Gastroesophageal sphincter (tissue), 4 donors: Measurements from ENCODE around the gene RFNG. TPM values are rescaled to one million over a fixed set of nuclear protein-coding genes. Genes with fewer than 3 reads are reported as not detected.

Source experiments
- ATAC-seq: fragments of 150-250 bp; one replicate; pipeline ENCODE4 v1.9.1; 2016; ENCODE audit warnings: mild to moderate bottlenecking, moderate library complexity
- H3K27ac ChIP-seq, 4 donors: fragments of 200-600 bp; sonication (generic) in 3 of 4; 1 replicate in 3 of 4; 2 replicates in 1 of 4; pipeline ENCODE4 v1.5.1; 2016 to 2019
- H3K27me3 ChIP-seq: fragments of 200-600 bp; sonication (generic); one replicate; pipeline ENCODE4 v1.5.1; 2019
- H3K36me3 ChIP-seq, 2 donors: fragments of 200-600 bp; sonication (generic); one replicate each; pipeline ENCODE4 v1.5.1; 2019; ENCODE audit warnings: control low read depth in 1 of 2
- H3K4me1 ChIP-seq, 3 donors: fragments of 200-600 bp; sonication (generic); 1 replicate in 2 of 3; 2 replicates in 1 of 3; pipeline ENCODE4 v1.5.1; 2016 to 2019; ENCODE audit warnings: control low read depth in 2 of 3
- H3K4me3 ChIP-seq, 2 donors: fragments of 200-600 bp; sonication (generic); one replicate each; pipeline ENCODE4 v1.5.1; 2019; ENCODE audit warnings: mild to moderate bottlenecking in 1 of 2, moderate library complexity in 1 of 2
- H3K9me3 ChIP-seq, 3 donors: fragments of 200-600 bp; sonication (generic); one replicate each; pipeline ENCODE4 v1.5.1; 2017 to 2019; ENCODE audit warnings: control low read depth in 2 of 3
- EP300 ChIP-seq: sonication (generic); formaldehyde crosslinking; IDR thresholded peaks from one replicate; pipeline ENCODE4 v1.6.1; 2017; ENCODE audit warnings: antibody characterized with exemption, mild to moderate bottlenecking
- POLR2A ChIP-seq, 2 donors: fragments of 450-650 bp; IDR thresholded peaks; one replicate each; pipeline ENCODE4 v1.6.1; 2017; ENCODE audit warnings: antibody characterized with exemption in 2 of 2, mild to moderate bottlenecking in 2 of 2, moderate library complexity in 1 of 2
- POLR2AphosphoS5 ChIP-seq: sonication (generic); formaldehyde crosslinking; IDR thresholded peaks from one replicate; pipeline ENCODE4 v1.6.1; 2017; ENCODE audit warnings: antibody characterized with exemption
- WGBS, 2 donors: methylation state at CpG; one replicate each; pipeline ENCODE4 v1.1.5; 2018; ENCODE audit warnings: low coverage in 1 of 2; 5-methylcytosine and 5-hydroxymethylcytosine counted together
- total RNA-seq, 4 donors: library from RNA; depleted of rRNA; stranded (reverse); fragments of >200 nt; gene quantifications; one replicate each; pipeline ENCODE4 v1.1.0, GENCODE V29; 2016
- TF ChIP-seq, protein P1 (sequence below), 4 experiments: fragments of 200-600 bp in 2 of 4; fragments of 450-650 bp in 2 of 4; sonication (generic) in 1 of 4; IDR thresholded peaks; one replicate each; pipeline ENCODE4 v1.5.1; 2017 to 2019; ENCODE audit warnings: antibody characterized with exemption in 4 of 4, mild to moderate bottlenecking in 2 of 4, moderate library complexity in 2 of 4

Gene RFNG
- total RNA-seq, 4 donors from 2014 or later: 28.8 to 48.2 (median 34.3) TPM

DNA sequence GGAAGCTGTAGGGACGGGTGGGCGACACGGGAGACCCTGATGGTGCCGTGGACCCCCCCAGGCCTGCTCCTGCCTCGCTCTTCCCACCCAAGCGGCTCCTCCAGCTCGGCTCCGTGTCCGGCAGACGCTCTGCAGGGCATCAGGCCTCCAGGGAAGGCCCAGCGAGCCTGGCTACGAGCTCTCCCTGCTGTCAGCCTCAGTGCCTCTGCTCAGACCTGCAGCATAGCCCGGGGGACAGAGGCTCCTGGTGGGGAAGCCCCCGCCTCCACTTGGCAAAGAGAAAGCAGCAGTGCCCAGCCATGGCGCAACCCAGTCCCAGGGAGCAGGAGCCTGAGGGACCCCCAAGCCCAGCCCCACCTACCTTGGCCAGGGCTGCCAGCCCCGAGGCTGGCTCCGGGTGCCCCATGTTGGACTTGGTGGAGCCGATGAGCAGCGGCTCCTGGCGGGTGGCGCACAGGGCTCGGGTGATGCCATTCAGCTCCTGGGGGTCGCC, 40.5 kb upstream of the RFNG start:
- ATAC-seq: no peak
- WGBS, 2 donors: 93% methylated on average over 5 of the region's 23 CpGs; no CpG with 5 or more reads in 1 of the 2 donors
- Histone ChIP-seq H3K9me3 (no peaks in the 10 kb centered on the region), H3K27me3 (no peaks in the 10 kb centered on the region), H3K4me3 (no peak overlapping the region), H3K27ac (no peak overlapping the region), H3K36me3 (peaks cover 0 to 91% of the 10 kb centered on the region in 2 donors), H3K4me1 (peaks cover 0 to 18% (median 9%) of the 10 kb centered on the region in 3 donors)
- TF ChIP-seq EP300 (no peak), POLR2A (IDR thresholded peaks at IDR 0.05) (no peak), POLR2AphosphoS5 (no peak)
- TF ChIP-seq, protein P1, sequence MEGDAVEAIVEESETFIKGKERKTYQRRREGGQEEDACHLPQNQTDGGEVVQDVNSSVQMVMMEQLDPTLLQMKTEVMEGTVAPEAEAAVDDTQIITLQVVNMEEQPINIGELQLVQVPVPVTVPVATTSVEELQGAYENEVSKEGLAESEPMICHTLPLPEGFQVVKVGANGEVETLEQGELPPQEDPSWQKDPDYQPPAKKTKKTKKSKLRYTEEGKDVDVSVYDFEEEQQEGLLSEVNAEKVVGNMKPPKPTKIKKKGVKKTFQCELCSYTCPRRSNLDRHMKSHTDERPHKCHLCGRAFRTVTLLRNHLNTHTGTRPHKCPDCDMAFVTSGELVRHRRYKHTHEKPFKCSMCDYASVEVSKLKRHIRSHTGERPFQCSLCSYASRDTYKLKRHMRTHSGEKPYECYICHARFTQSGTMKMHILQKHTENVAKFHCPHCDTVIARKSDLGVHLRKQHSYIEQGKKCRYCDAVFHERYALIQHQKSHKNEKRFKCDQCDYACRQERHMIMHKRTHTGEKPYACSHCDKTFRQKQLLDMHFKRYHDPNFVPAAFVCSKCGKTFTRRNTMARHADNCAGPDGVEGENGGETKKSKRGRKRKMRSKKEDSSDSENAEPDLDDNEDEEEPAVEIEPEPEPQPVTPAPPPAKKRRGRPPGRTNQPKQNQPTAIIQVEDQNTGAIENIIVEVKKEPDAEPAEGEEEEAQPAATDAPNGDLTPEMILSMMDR (IDR thresholded peaks at IDR 0.05): no peak

- ATAC-seq: no peak
- Histone ChIP-seq H3K4me3 (no peak overlapping the region), H3K27ac (no peak overlapping the region), H3K9me3 (no peaks in the 10 kb centered on the region), H3K4me1 (peaks cover 0 to 12% (median 2%) of the 10 kb centered on the region in 3 donors), H3K27me3 (no peaks in the 10 kb centered on the region), H3K36me3 (peaks cover 0 to 98% of the 10 kb centered on the region in 2 donors)
- no CpG with 5 or more reads among the region's 37 CpGs for WGBS, 2 donors
- no peak for TF ChIP-seq POLR2AphosphoS5
- TF ChIP-seq, protein P1 (IDR thresholded peaks at IDR 0.05): no peak
These were observed 39.9 kb upstream of the RFNG start for GRCh38 chr17:82091264-82092066.

GRCh38 chr17:82090549-82091263, 39.1 kb upstream of the RFNG start:
- no peaks in the 10 kb centered on the region for H3K27me3 ChIP-seq
- H3K9me3 ChIP-seq: no peaks in the 10 kb centered on the region
- WGBS, 2 donors: no CpG with 5 or more reads among the region's 29 CpGs
- H3K27ac ChIP-seq: no peak overlapping the region
- ATAC-seq: no peak
- H3K36me3 ChIP-seq: peaks cover 0 to 100% of the 10 kb centered on the region in 2 donors
- TF ChIP-seq POLR2AphosphoS5 (no peak), EP300 (no peak)
- H3K4me1 ChIP-seq: peaks cover 0 to 4% (median 0%) of the 10 kb centered on the region in 3 donors
- no peak overlapping the region for H3K4me3 ChIP-seq

- Histone ChIP-seq H3K27me3 (no peaks in the 10 kb centered on the region), H3K9me3 (no peaks in the 10 kb centered on the region), H3K4me1 (no peaks in the 10 kb centered on the region), H3K36me3 (peaks cover 0 to 100% of the 10 kb centered on the region in 2 donors), H3K27ac (no peak overlapping the region), H3K4me3 (no peak overlapping the region)
- TF ChIP-seq POLR2A (IDR thresholded peaks at IDR 0.05): no peak
- TF ChIP-seq, protein P1 (IDR thresholded peaks at IDR 0.05): no peak
- no peak for TF ChIP-seq POLR2AphosphoS5
- no peak for TF ChIP-seq EP300
- no CpG with 5 or more reads among the region's 29 CpGs for WGBS, 2 donors
- ATAC-seq: no peak
These were observed 38.3 kb upstream of the RFNG start for GRCh38 chr17:82089723-82090548.
